Testis (tissue), 2 donors: Measurements from ENCODE around the gene DGKD.

ENCODE experiments used
- POLR2A ChIP-seq: fragments of 450-650 bp; IDR thresholded peaks from one replicate; pipeline ENCODE4 v1.6.1; 2017; ENCODE audit warnings: antibody characterized with exemption, mild to moderate bottlenecking, moderate library complexity
- TF ChIP-seq, protein P1 (sequence below), 3 experiments: fragments of 450-650 bp in 2 of 3; fragments of 200-600 bp in 1 of 3; sonication (generic) in 1 of 3; IDR thresholded peaks; one replicate each; pipeline ENCODE4 v1.5.1; 2016 to 2019; ENCODE audit warnings: antibody characterized with exemption in 3 of 3, mild to moderate bottlenecking in 2 of 3, moderate library complexity in 1 of 3

DNA sequence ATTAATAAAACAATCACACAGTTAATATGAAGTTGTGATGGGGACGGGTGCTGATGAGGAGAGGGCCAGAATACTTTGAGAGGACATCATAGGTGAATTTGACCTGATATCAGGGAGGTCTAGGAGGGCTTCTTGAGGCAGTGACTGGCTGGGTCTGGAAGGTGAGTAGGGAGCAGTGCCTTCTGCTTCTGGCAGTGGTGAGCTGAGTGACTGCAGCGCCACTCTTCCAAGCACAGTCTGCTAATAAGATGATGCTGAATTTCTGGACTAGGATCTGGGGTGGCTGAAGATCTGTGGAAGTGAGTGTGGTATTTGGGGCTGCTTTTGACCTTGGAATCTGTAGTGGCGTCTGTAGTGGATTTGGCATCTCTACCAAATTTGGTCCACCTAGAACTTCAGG, 5.5 kb downstream of the DGKD start:
- TF ChIP-seq, protein P1, sequence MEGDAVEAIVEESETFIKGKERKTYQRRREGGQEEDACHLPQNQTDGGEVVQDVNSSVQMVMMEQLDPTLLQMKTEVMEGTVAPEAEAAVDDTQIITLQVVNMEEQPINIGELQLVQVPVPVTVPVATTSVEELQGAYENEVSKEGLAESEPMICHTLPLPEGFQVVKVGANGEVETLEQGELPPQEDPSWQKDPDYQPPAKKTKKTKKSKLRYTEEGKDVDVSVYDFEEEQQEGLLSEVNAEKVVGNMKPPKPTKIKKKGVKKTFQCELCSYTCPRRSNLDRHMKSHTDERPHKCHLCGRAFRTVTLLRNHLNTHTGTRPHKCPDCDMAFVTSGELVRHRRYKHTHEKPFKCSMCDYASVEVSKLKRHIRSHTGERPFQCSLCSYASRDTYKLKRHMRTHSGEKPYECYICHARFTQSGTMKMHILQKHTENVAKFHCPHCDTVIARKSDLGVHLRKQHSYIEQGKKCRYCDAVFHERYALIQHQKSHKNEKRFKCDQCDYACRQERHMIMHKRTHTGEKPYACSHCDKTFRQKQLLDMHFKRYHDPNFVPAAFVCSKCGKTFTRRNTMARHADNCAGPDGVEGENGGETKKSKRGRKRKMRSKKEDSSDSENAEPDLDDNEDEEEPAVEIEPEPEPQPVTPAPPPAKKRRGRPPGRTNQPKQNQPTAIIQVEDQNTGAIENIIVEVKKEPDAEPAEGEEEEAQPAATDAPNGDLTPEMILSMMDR (IDR thresholded peaks at IDR 0.05) = no peak
- TF ChIP-seq POLR2A = no peak
